Fibroblast of the aortic adventitia (primary cell): ENCODE measurements around the gene MEF2A. TPM values are rescaled to one million over a fixed set of nuclear protein-coding genes. Genes with fewer than 3 reads are reported as not detected.

Experiments used
- DNase-seq: peaks from one replicate; pipeline ENCODE4 v3.0.0-alpha.2; 2010; ENCODE audit warnings: low read depth
- H3K4me3 ChIP-seq: 2 replicates; pipeline ENCODE4 v1.5.1; 2011; ENCODE audit warnings: low read depth, mild to moderate bottlenecking, control low read depth, low read length, moderate library complexity
- total RNA-seq: library from RNA; depleted of rRNA; stranded (reverse); fragments of >200 nt; gene quantifications from 2 replicates; pipeline ENCODE4 v1.2.3, GENCODE V29; 2012; ENCODE audit warnings: low replicate concordance
- TF ChIP-seq, protein P1 (sequence below): IDR thresholded peaks from 2 replicates; pipeline ENCODE4 v1.5.1; 2011; ENCODE audit warnings: mild to moderate bottlenecking, low read length, control low read depth, inconsistent platforms; ENCODE audit not compliant: insufficient read depth

Gene MEF2A
- total RNA-seq, 1 donor: 95.1 TPM

- H3K4me3 ChIP-seq: no peak overlapping the region
- no peak for DNase-seq
Observed at GRCh38 chr15:99671926-99672635, 106.3 kb downstream of the MEF2A start.

DNA sequence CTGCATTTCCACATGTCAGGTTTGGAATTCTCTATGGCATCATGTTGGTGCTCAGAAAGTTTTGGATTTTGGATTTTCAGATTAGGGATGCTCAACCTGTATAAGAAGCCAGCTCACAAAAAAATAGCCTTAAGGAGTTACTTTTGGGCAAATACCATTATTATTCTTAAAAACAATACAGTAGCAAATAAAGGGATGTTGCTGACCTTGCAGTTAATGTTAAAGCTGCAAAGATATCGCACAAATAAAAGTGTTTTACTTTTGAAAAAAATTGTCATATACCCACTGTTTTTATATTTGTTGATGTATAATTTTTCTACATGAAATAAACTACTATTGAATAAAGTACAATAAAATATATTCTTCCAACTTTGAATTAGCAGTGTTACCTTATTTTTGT, 107.3 kb downstream of the MEF2A start:
- no peak overlapping the region for H3K4me3 ChIP-seq
- TF ChIP-seq, protein P1, sequence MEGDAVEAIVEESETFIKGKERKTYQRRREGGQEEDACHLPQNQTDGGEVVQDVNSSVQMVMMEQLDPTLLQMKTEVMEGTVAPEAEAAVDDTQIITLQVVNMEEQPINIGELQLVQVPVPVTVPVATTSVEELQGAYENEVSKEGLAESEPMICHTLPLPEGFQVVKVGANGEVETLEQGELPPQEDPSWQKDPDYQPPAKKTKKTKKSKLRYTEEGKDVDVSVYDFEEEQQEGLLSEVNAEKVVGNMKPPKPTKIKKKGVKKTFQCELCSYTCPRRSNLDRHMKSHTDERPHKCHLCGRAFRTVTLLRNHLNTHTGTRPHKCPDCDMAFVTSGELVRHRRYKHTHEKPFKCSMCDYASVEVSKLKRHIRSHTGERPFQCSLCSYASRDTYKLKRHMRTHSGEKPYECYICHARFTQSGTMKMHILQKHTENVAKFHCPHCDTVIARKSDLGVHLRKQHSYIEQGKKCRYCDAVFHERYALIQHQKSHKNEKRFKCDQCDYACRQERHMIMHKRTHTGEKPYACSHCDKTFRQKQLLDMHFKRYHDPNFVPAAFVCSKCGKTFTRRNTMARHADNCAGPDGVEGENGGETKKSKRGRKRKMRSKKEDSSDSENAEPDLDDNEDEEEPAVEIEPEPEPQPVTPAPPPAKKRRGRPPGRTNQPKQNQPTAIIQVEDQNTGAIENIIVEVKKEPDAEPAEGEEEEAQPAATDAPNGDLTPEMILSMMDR: no peak
- no peak for DNase-seq

More at GRCh38 chr15:99671926-99672635, 106.3 kb downstream of the MEF2A start:
- TF ChIP-seq, protein P1: no peak

GRCh38 chr15:99674279-99674678, 108.5 kb downstream of the MEF2A start:
- TF ChIP-seq, protein P1: no peak
- H3K4me3 ChIP-seq: no peak overlapping the region
- no peak for DNase-seq

DNA sequence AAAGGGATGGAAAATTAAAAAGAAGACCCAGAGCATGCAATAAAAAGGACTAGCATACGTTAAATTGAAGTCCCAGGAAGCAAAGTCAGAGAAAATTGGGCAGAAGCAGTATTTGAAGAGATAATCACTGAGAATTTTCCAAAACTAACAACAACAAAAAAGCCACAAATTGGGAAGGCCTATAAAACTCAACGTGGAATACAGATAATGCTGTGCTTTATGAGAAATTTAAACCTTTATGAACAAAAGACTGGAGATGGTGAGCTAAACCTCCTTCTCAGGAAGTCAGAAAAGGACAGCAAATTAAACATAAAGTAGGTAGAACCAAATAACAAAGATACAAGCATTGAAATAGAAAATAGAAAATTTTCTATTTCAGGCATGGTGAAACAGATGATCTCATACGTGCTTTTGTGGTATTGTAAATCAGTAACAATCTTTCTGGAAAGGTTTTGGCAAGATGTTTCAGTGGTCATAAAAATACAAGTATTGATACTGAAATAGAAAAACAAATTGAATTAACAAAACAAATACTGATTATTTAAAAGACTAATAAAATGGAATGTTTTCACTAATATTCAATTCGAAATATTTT, 111.9 kb downstream of the MEF2A start:
- DNase-seq: no peak
- TF ChIP-seq, protein P1: no peak
- H3K4me3 ChIP-seq: no peak overlapping the region

DNA sequence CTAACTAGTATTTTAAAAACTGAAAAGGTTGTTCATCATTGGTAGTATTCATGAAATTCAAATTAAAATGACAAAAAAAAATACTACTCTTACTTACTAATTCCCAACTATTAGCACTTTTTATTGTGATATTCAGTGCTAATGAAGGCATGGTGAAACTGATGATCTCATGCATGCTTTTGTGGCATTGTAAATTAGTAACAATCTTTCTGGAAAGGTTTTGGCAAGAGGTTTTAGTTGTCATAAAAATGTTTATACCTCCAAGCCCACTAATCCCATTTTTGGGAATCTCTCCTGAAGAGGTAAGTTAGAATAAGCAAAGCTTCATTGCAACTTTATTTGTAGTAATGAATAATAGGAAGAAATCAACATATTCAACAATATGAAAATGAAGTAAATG, 114.5 kb downstream of the MEF2A start:
- DNase-seq: no peak
- H3K4me3 ChIP-seq: no peak overlapping the region
- TF ChIP-seq, protein P1: no peak

GRCh38 chr15:99681990-99682389, 116.2 kb downstream of the MEF2A start:
- no peak overlapping the region for H3K4me3 ChIP-seq
- TF ChIP-seq, protein P1: no peak
- DNase-seq: no peak
